D721Med (cell line): ENCODE data around the gene ADAM17.

Experiments
- DNase-seq: peaks from one replicate; pipeline ENCODE4 v3.0.0; 2011; ENCODE audit warnings: low spot score; ENCODE audit not compliant: insufficient read length
- FAIRE-seq: peaks from 2 replicates; lab custom pipeline; 2011; peaks lifted over from hg19 to GRCh38; lab: Jason Lieb, UNC
- TF ChIP-seq, protein P1 (sequence below): IDR thresholded peaks from 2 replicates; pipeline ENCODE4 v1.5.1; 2012; ENCODE audit warnings: mild to moderate bottlenecking, control low read depth; ENCODE audit not compliant: insufficient read depth; ENCODE audit errors: missing control alignments

ADAM17 gene

DNA sequence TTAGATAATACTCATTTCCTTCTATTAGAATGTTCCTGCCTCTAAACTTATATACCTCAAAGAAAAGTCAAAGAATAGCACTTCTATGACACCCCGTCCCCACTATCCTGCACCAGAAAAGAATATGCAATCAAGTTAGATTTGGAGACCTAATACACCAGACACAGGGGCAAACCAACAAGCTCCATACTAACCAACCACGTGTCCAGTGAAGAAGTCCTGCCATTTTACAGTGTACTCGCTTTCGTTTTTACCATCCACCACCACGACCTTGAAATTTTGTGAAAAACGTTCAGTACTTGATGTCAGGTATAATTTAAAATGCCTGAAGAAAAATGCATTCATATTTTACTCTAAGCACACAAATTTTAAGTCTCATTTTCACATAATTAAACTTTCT is 19.1 kb downstream of the ADAM17 start:
- FAIRE-seq (peak; percentile 16), DNase-seq (no peak)
- TF ChIP-seq, protein P1, sequence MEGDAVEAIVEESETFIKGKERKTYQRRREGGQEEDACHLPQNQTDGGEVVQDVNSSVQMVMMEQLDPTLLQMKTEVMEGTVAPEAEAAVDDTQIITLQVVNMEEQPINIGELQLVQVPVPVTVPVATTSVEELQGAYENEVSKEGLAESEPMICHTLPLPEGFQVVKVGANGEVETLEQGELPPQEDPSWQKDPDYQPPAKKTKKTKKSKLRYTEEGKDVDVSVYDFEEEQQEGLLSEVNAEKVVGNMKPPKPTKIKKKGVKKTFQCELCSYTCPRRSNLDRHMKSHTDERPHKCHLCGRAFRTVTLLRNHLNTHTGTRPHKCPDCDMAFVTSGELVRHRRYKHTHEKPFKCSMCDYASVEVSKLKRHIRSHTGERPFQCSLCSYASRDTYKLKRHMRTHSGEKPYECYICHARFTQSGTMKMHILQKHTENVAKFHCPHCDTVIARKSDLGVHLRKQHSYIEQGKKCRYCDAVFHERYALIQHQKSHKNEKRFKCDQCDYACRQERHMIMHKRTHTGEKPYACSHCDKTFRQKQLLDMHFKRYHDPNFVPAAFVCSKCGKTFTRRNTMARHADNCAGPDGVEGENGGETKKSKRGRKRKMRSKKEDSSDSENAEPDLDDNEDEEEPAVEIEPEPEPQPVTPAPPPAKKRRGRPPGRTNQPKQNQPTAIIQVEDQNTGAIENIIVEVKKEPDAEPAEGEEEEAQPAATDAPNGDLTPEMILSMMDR: no peak

DNA sequence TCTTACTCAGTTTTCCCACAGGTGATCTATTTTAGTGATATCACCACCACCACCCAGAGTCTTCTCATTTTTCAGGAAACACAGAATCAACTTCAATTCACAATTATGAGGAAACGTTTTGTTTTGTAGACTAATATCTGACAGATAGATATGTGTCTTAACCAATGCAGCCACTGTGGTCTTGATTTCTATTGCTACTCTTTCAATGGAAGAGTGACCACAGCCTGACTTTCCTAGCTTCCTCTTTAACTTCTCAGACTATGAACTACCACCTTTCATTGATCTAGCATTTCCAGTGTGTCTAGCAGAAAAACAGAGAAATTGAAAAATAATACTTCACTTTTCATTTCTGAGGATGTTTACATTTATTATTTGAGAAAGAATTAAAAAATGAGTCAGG is 20.5 kb downstream of the ADAM17 start:
- FAIRE-seq: no peak
- DNase-seq: no peak
- TF ChIP-seq, protein P1: no peak

DNA sequence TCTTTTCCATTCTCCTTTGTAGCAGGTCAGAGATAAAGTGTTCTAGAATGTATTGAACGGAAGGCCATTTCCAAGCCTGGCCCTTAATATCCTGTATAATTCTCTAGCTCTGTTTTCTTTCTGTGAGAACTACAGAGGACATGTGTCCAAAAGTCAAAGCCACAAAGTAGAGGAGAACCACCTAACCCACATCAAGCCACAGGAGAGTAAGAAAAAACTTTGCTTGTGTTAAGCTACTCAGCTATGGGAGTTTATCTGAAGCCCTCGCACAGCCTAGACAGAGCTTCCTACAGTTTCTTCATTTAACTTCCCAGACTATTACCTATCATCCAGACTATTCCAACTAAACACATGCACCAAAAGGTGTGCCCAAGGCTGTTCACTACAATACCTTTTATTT is 22.0 kb downstream of the ADAM17 start:
- TF ChIP-seq, protein P1: no peak
- FAIRE-seq (no peak), DNase-seq (no peak)

DNA sequence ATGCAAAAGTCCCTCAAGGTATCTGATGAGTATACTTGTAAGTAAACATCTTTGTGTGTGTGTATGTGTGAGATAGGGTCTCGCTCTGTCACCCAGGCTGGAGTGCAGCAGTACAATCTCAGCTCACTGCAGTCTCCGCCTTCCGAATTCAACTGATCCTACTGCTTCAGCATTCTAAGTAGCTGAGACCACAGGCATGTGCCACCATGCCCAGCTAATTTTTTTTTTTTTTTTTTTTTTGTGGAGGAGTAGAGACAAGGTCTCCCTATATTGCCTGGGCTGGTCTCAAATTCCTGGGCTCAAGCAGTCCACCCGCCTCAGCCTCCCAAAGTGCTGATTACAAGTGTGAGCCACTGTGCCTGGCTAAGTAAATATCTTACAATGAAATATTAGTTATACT is 23.2 kb downstream of the ADAM17 start:
- no peak for FAIRE-seq
- TF ChIP-seq, protein P1: no peak
- DNase-seq: no peak

DNA sequence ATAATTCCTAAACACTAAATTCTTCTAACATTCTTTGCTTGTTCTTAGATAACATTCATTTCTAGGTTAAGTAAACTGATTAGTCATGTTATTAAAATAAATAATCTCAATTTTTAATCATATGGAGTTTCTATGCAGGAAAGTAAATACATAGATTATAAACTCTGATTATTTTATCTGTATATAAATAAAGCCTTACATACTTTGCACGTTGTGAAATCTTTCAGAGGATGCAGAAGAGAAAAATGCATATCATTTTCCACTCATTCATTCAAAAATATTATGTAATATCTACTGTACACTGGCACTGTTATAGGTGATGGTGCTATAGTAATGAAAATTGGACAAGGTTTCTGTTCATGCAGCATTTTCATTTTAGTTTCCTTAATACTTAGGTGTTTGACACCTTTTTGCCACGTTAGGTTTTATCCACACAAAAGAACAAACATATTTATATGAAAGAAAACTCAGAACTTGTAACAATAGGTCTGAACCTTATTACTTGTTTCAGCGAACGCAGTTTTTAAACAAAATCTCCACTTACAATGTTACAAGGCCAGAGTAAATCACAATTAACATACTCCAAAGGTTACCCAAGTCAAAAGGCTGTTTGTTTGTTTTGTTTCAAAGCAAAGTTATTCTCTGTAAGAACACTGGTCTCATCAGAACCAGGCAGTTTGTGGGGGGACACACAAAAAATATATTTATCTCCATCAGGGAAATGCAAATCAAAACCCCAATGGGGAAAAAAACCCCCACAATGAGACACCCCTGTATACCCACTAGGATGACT is 27.4 kb downstream of the ADAM17 start:
- DNase-seq: no peak
- TF ChIP-seq, protein P1: no peak
- no peak for FAIRE-seq

DNA sequence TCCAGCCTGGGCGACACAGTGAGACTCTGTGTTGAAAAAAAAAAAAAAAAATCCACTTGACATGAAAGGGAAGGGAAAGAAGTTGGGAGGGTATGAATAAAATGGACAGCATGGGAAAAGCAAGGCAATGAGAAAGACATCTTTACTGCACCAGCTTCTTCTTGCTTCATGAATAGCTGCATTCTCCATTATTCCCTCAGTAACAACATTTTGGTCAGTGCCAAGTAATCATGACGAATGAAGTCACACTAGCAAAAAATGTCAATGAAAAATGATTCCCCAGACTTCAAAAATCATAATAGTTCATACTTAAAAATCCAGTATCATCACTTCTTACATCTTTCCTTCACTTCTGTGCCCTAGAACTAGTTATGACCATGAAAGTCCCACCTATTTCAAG is 30.4 kb downstream of the ADAM17 start:
- FAIRE-seq (peak; percentile 55), DNase-seq (no peak)
- TF ChIP-seq, protein P1: no peak

DNA sequence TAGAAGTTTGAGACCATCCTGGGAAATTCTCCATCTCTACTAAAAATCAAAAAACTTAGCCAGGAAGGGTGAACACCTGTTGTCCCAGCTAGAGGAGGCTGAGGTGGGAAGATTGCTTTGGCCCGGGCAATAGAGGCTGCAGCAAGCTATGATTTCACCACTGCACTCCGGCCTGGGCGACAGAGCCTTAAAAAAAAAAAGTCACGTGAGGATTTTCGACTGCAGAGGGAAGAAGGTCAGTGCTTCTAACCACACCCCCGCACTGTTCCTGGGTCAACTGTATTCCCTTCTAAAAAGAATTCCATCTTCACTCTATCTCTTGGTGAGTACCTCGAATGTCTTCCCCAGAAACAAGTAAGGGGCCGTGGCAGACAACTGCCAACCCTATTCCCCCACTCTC is 31.3 kb downstream of the ADAM17 start:
- FAIRE-seq (no peak), DNase-seq (no peak)
- TF ChIP-seq, protein P1: no peak
